ENCODE measurements around the gene B3GLCT.
A peak's percentile ranks its signal among the peaks of the same experiment; 100 is the strongest.
"Not testable (repeated sequence)": the region's sequence is repeated elsewhere in the genome, so short reads cannot be mapped to it uniquely, and the experiment has no call there.

Gene B3GLCT

DNA sequence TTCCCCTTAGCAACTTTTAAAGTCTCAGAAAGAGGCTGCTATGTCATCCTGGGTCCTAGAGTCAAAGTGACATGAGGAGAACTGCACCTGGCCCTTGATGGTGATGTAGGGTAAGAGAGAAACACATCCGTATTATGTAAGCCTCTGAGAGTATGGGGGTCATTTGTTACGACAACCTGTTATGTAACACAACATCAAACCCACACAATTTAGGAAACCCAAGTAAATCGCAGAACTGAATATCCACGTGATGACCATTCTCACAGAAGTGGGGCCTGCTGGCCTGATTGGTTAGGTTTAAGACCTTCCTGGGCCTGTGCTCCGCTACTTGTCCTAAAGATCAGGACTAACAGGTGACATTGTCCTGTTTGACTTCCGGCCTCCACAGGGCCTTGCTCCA lies 15.3 kb upstream of the B3GLCT start:
- DNase-seq (ENCODE audit: low read depth in 2 of 2): no peak

DNA sequence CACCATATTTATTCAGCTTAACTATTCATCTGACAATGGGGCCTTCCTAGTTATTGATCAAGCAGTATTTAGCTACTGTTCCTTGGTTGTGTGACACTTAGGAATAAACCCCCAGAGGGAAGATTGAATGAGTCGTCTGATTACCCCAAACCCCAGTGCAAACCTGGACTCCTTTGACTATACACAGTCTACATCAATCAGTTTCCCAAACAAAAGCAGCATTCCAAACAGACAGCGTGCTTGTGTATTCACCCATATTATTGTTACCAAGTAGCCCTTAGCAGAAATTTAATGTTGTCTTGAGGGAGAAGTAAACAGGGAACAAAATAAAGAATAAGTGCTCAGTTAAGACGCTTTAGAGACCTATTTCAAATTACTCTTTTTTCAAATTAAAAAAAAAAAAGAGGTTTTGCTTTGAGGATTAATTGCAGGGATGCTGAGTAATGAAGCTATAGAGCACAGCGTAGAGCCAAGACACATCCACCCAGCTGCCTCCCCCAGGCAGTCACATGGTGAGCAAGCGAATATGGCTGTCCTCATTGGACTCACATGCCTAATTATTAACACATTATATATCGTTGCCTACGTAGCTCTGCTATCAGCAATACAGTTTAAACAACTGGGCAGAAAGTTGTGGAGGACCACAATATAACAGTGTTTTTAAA lies 14.7 kb upstream of the B3GLCT start:
- no peak for DNase-seq (ENCODE audit: low read depth in 2 of 2)

DNA sequence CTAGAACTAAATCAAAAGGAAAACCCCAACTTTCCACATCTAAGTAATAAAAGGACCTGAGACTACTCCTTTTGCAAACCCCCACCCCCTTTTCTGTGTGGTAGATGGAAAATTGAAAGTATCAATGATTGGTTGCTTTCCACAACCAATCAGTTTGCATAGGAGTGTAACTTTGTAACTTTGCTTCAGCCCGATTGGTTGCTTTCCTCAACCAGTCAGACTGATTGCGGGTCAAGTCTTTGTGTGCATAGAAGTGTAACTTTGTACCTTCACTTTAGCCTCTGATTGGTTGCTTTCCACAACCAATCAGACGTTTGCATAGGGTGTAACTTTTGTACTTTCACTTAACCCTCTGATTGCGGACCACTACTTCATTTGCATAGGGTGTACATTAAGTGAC lies 8.0 kb upstream of the B3GLCT start:
- no peak for DNase-seq (ENCODE audit: low read depth in 2 of 2)

DNA sequence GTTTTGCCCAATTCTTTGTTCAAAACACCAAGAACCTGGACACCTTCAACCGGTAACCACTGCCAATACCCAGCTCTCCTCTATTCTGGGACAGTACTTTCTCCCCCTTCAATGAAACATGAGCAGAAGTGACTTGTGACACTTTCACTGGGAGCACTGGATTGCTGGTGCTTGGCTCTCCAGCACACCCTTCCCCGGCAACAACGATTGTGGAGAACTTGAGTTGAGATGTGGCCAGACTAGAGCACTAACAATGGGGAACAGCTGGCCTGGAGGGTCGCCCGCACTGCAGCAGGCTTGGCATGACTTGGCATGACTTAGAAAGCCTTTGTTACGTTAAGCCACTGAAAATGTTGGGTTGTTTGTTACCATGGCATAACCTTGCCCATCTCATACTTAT lies 7.5 kb upstream of the B3GLCT start:
- DNase-seq (ENCODE audit: low read depth in 2 of 2): no peak

DNA sequence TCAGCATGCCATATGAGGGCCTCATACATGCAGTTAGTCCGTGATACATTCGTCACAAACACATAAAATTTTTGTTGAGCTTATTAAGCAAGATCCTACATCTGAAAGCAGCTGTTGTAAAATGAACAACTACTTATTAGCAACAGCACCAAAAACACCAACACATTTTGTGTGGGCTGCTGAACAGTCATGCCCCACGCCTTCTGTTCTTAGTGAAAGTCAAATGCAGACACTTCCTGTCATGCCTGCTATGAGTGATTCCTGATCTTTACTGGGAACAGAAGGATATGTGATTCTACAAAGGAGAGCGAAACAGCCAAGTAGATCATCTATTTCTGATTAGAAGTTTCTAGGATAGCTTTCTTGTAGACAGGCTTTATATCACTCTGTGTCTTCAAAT lies 4.2 kb upstream of the B3GLCT start:
- DNase-seq (ENCODE audit: low read depth in 2 of 2): no peak

DNA sequence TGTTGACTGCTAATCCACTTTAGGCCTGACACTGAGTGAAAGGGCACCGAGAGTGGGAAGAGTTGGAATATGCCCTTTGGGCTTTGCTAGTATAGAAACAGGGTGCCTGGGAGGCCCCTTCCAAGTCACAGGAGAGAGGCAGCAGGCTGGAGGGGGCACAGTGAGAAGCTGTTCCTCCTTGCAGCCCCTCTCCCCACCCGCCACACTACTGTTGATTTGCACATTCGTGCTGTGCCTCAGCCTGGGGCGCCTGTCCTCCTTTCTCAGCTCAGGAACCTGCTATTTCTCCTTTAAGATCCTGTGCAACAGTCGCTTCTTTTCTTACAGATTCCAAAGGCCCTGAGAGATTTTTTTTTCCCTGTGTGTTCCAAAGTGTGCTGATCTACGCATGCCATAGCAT lies 2.8 kb upstream of the B3GLCT start:
- DNase-seq (ENCODE audit: low read depth in 2 of 2): no peak

DNA sequence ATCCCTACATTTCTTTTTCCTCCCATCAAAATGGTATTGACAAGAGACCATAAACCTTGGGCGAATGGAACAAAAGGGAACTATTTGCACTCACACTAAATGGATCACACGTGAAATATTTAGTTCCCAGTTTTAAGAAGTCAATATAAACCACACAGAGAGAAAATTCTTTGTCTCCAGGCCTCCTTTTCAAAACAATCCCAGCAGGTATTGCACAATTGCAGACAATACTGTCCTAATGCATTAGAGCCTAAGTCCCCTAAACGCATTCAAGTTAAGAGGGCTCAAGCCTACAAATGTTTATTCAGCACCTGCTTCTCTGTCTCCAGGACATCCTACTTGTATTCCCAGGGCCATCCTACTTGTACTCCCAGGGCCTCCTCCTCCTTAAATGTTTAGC lies 1.3 kb upstream of the B3GLCT start:
- no peak for DNase-seq (ENCODE audit: low read depth in 2 of 2)

DNA sequence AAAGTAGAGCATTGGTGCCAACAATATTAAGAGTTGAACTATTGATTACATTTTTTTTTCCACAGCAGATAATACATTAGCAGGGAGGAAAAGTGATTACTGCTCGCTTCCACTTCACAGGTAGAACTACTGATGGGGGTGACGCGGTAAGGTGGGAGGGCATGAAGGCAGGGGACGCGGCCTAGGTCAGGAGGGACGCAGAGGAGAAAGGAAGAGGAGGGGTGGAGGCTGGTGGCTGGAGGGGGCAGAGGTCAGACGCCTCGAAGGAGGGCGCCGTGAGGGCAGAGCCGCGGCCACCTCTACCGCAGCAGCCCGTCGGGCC lies 287 bp upstream of the B3GLCT start:
- DNase-seq (ENCODE audit: low read depth in 2 of 2): no peak

DNA sequence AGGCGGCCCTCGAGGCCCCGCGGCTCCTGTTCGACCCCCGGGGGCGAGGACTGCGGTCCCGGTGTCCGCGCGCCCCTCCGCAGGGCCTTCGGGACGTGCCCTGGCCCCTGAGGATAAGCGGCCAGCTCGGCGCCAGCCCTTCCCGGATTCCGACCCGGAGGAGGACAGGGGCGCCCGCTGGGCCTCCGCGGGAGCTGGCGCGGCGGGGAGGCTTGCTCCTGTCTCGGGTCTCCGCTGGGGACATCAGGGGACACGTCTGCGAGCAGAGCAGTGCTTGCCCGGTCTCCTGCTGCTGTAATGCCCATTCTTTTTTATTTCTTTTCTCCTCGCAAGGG lies 829 bp downstream of the B3GLCT start:
- DNase-seq (ENCODE audit: low read depth in 2 of 2): peak in 1 of 2 donors; percentile 12

DNA sequence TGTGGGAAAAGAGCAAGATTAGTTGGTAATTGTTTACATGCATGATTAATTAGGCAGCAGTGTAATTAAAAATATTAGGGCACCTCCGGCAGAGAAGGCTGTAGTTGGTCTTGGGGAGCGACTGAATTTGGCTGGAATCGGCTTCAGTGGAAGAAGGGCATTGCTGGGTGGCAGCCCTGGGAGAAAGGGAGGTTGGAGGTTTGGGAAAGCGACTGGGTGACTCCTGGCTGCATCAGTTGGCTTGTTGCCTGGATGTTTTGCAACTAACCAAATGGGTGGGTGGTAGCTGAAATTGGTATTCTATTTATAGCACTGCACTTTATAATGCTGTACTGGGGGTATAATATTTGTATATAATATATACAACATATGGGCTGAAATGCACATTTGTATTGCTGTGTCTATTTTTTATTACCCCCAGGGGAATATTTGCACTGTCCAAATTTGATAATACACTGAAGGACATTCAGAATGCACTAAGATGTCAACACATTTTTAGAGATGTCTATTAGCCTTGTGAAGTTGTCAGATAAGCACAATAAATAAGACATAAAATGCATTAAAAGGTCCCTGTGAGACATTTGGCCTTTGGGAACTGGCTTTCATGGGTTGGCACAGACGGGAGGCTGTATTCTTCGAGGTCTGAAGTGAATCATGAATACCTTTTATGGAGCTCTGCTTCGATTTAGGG lies 1.7 kb downstream of the B3GLCT start:
- DNase-seq (ENCODE audit: low read depth in 2 of 2): no peak

DNA sequence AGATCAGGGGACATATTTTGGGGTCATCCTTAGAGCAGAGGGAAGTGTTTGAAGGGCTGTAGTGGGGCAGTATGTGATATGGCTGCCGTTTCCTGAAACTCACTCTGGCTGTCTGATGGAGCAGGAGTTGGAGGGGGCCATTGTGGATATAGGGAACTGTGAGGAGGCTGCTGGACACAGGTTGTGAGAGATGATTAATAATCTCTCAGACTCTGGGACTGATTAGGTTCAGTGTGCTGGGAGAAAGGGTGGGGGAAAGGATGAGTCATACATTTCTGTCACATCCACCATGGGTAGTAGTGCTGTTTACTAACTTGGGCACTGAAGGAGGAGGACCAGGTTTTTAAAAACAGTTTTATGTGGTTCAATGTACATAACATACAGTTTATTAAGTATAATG lies 4.8 kb downstream of the B3GLCT start:
- no peak for DNase-seq (ENCODE audit: low read depth in 2 of 2)

DNA sequence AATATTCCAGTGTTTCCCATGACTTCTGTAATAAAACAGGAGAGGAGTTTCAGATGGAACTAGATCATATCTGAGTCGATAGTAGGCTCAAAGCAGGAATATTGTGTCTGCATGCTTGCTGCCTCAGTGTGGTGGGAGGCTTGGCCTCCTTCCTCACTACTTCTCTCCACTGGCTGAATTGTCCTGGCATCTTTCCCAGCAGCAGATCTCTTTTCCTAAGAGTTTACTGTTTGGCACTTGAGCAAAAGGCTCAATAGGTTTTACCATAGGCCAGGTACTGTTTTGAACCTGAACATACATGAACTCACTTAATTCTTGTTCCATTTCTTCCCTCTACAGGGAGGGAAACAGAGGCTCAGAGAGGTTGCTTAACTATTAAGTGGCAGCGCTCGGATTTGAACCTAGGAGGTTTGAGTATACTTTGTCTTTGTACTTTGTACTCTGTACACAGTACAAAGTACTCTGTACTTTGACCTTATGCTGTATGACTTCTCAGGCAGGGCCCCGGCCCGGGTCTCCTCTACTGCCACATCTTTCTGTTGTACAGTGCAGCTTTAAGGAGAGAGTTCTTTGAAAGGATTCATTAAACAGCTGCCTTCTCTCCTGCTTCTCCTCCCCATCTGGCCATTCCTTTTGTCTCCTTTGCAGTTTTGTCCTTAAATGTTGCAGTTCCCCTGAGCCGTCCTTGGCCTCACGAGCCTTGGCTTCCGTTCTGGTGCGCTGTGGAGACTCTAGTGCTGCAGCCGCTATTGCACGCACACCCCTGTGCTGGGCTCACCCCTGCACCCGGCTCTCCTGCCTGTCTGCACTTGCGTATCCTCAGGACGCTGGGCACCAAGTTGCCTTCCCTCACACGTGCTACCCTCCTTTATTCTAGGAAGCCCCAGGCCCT lies 8.1 kb downstream of the B3GLCT start:
- no peak for DNase-seq (ENCODE audit: low read depth in 2 of 2)

DNA sequence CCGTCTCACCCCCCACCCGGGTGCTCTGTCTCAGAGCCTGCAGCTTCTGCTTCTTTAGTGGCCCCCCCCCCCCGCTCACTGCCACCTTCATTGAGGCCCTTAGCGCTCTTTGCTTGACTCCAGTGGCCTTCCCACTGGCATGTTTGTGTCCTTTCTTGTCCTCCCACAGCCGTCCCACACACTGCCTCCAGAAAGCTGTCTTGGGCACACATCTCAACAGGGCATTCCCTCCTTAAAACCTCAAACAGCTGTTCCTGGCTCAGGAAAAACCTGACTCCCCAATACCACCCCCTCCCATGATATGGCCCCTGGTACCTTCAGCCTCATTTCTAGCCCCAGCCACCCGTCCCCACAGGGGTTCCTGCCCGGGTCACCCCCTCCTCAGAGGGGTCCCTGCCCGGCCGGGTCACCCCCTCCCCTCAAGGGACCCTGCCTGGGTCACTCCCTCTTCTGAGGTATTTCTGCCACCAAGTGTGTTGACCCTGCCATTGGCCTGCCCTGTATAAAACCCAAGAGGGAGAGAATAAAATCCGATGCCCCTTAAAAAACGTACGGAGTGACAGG lies 8.9 kb downstream of the B3GLCT start:
- DNase-seq (ENCODE audit: low read depth in 2 of 2): no peak

DNA sequence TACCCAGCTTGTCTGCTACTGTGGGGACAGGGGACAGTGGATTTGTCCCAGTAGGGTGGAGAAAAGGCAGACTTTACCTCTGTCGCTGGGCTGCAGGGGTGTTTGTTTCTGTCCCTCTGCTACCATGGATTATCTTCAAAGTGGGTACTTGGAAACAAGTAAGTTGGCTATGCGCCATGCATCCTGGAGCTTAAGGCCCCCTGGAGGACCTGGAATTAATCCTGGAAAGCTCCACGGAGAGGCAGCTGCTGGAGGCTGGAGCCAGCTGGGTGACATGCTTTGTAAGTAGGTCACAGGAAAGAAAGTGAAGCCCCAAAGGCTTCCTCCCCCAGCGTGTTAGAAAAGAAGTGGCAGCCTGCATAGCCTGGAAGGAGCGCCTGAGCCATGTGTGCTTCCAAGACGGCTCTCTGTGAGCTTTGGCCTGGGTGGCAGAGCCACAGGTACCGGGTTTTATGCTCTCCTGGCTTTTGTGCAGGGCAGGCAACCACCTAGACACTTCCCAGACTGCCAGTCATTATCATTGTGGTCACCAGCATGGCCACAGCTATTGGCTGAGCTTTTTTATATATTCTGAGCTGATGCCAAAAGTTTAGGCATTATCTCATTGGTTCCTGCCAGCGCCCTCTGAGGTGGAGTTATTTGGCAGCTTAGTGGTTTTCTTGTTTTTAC lies 9.5 kb downstream of the B3GLCT start:
- no peak for DNase-seq (ENCODE audit: low read depth in 2 of 2)

DNA sequence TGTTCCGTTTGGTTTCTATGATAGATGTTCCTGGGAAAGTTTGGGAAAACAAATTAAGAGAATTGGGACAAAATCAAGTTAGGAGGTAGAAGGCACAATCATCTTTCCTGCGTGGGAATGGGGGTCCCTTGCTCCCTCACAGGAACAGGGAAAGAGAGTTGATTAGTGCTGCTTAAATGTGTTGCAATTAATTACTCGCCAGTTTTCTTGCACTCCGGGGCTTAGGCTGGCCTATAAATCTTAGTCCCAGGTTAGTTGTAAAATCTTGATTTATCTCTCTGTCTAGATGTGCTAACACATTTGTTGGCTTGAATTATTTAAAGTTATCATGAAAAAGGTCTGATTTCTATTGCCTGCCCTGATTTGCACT lies 10.1 kb downstream of the B3GLCT start:
- DNase-seq (ENCODE audit: low read depth in 2 of 2): no peak

DNA sequence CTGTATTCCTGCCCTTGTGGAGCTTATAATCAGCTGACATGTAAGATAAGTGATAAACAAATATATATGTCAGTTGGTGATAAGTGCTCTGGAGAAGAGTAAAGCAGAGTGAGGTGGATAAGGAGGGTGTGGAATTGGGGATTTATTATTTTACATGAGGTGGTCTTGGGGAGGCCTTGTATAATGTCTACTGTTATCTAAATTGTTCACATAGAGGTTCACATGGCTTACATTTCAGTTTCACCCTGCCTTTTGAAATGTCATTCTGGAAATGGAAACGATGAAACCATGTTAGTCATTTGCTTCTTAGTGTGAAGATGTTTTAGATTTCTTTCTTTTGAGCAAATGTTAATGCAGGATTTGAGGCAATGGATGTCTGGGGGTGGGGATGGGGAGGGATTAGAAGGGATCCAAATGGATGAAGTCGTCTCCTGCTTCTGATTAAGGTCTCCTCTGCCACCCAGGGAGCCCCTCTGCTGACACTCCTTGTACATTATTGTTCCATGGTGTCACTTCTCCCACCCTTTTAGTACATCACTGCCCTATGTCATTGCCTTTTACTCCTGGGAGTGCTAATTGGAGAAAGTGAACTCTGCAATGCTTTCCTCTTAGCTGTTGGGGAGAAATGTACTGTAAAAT lies 14.0 kb downstream of the B3GLCT start:
- no peak for DNase-seq (ENCODE audit: low read depth in 2 of 2)

DNA sequence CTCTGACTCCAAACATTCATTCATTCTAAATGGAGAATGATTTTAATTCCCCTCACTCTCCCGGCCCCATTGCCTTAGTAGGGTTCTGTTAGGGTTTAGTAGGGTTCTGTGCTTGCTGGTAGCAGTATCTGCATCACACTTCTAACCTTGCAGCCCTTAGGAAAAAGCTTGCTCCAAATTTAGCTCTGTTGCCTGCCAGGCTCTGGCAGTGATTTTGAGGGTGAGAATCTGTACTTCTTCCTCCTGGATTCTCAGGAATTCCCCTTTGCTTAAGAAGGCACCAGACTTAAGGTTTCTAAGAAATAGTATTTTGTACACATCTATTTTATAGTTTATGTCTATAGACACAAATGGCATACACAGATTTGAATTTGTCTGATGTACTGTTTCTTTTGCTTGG lies 14.7 kb downstream of the B3GLCT start:
- DNase-seq (ENCODE audit: low read depth in 2 of 2): no peak

DNA sequence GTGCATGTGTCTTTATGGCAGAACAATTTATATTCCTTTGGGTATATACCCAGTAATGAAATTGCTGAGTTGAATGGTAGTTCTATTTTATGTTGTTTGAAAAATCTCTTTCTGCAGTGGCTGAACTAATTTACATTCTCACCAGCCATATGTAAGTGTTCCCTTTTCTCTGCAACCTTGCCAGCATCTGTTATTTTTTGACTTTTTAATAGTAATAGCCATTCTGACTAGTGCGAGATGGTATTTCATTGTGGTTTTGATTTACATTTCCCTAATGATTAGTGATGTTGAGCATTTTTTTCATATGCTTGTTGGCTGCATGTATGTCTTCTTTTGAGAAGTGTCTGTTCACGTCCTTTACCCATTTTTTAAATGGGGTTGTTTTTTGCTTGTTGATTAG lies 17.1 kb downstream of the B3GLCT start:
- not testable (repeated sequence) for DNase-seq (ENCODE audit: low read depth in 2 of 2)

DNA sequence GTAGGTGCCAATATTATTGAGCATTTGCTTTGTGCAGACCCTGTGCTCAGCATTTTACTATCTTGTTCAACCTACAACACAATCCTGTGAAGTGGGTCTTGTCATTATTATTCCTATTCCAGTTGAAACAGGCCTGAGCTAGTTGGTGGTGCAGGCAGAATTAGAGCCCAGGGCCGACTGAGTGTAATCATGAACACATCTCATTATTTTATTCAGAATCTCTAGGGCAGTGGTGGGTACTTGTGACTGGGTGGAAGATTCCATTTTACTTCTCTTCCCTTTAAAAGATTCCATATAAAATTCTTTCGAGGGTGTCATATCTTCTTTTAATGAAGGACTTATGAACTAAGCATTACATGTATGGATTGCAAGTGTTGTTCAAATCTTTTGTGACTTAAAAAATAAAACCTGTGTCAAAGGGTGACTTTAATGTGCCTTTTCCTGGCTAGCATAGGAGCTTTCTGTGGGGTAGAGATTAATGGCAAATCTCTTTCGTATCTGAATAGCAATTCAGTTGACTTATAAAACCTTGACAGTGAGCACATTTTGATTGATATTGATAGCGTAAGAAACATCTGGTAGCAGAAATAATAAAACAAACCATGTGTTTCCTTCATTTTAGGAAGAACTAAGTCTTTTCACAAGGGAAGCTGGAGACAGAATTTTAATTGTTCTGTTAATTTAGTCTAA lies 20.3 kb downstream of the B3GLCT start:
- no peak for DNase-seq (ENCODE audit: low read depth in 2 of 2)

DNA sequence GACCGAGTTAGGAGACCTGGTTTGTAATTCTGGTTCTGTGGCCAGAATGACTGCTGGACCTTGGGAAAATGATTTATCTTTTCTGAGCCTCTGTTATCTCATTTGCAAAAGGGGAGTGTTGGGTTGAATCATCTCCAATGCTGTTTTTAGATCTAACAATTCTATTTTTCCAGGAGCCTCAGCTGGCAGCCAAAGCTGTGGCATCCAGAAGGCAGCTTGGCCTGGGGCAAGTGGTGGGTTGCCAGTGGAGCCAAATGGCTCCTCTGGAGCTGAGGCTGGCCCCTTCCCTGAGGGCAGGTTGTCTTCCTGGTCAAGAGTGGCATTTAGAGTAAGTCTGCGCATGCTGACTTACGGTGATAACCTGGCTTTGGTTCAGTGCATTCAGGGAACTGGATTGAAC lies 21.3 kb downstream of the B3GLCT start:
- DNase-seq (ENCODE audit: low read depth in 2 of 2): no peak

DNA sequence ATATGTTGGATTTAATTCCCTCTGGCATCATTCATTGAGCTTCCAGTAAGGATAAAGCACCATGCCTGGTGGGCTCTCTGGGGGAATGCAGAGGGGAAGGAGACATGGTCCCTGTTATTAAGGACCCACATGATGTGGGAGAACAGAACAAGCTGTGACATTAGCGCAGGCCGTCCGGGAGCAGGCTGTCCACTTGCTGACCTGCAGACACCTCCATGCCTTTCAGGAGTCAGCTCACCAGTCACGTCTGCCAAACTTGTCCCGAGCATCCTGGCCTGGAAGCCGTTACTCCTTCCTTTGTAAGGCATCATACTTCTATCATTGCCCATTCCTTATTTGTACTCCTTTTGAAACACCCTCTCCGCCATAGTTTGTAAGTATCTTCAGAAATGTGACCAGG lies 23.4 kb downstream of the B3GLCT start:
- DNase-seq (ENCODE audit: low read depth in 2 of 2): no peak

Data from activated CD8-positive, alpha-beta memory T cell treated with anti-CD3 and anti-CD28 coated beads for 4 hours (primary cell).